GM23248 (cell line): ENCODE measurements around the gene MAP2K7. TPM values are rescaled to one million over a fixed set of nuclear protein-coding genes. Genes with fewer than 3 reads are reported as not detected.

Experiments used
- DNase-seq: peaks from one replicate; pipeline ENCODE4 v3.0.0-alpha.2; 2015
- H2AFZ ChIP-seq: fragments of 200-600 bp; sonication (generic); 2 replicates; pipeline ENCODE4 v1.6.1; 2016; ENCODE audit warnings: antibody characterized with exemption
- H3F3A ChIP-seq: fragments of 200-600 bp; sonication (generic); 2 replicates; pipeline ENCODE4 v1.6.1; 2016; ENCODE audit warnings: mild to moderate bottlenecking, antibody characterized with exemption, mixed run types; ENCODE audit not compliant: insufficient read depth
- H3K27ac ChIP-seq: fragments of 200-600 bp; sonication (generic); 2 replicates; pipeline ENCODE4 v1.5.1; 2016; ENCODE audit warnings: mild to moderate bottlenecking
- H3K27me3 ChIP-seq: fragments of 200-600 bp; sonication (generic); replicated peaks from 2 replicates; pipeline ENCODE4 v1.6.1; 2016; ENCODE audit warnings: mild to moderate bottlenecking; ENCODE audit not compliant: insufficient read depth
- H3K36me3 ChIP-seq: fragments of 200-600 bp; sonication (generic); 2 replicates; pipeline ENCODE4 v1.6.1; 2016; ENCODE audit warnings: low read depth, mild to moderate bottlenecking
- H3K4me1 ChIP-seq: fragments of 200-600 bp; sonication (generic); 2 replicates; pipeline ENCODE4 v1.6.1; 2016; ENCODE audit warnings: mild to moderate bottlenecking; ENCODE audit not compliant: insufficient read depth
- H3K4me2 ChIP-seq: fragments of 200-600 bp; sonication (generic); one replicate; pipeline ENCODE4 v1.6.1; 2016; ENCODE audit warnings: mild to moderate bottlenecking; ENCODE audit not compliant: unreplicated experiment
- H3K4me3 ChIP-seq: fragments of 200-600 bp; sonication (generic); 2 replicates; pipeline ENCODE4 v1.5.1; 2016; ENCODE audit warnings: mild to moderate bottlenecking
- H3K79me2 ChIP-seq: fragments of 200-600 bp; sonication (generic); 2 replicates; pipeline ENCODE4 v1.6.1; 2016; ENCODE audit warnings: mild to moderate bottlenecking; ENCODE audit not compliant: insufficient read depth
- H3K9ac ChIP-seq: fragments of 200-600 bp; sonication (generic); 2 replicates; pipeline ENCODE4 v1.6.1; 2016; ENCODE audit warnings: mild to moderate bottlenecking
- H3K9me2 ChIP-seq: fragments of 200-600 bp; sonication (generic); 2 replicates; pipeline ENCODE4 v1.6.1; 2016; ENCODE audit warnings: mixed run types, mild to moderate bottlenecking, moderate library complexity; ENCODE audit not compliant: insufficient read depth
- H3K9me3 ChIP-seq: fragments of 200-600 bp; sonication (generic); one replicate; pipeline ENCODE4 v1.6.1; 2017; ENCODE audit warnings: low read depth
- H4K20me1 ChIP-seq: fragments of 200-600 bp; sonication (generic); 2 replicates; pipeline ENCODE4 v1.6.0; 2016; ENCODE audit not compliant: insufficient read depth
- EZH2 ChIP-seq: fragments of 200-600 bp; sonication (generic); IDR thresholded peaks from 2 replicates; pipeline ENCODE4 v1.6.1; 2018; ENCODE audit warnings: antibody characterized with exemption, mild to moderate bottlenecking; ENCODE audit not compliant: insufficient read depth, poor library complexity, severe bottlenecking
- EZH2phosphoT487 ChIP-seq: fragments of 200-600 bp; sonication (generic); IDR thresholded peaks from 2 replicates; pipeline ENCODE4 v1.6.1; 2018; ENCODE audit warnings: antibody characterized with exemption, moderate library complexity, mild to moderate bottlenecking, low read depth; ENCODE audit not compliant: insufficient read depth
- WGBS, 2 experiments: methylation state at CpG; one replicate each; pipeline ENCODE4 v1.1.6; 2015 to 2017; ENCODE audit warnings: low lambda C conversion rate in 2 of 2, low coverage in 1 of 2; ENCODE audit errors: missing lambda C conversion rate in 2 of 2; 5-methylcytosine and 5-hydroxymethylcytosine counted together
- in situ Hi-C: fragments of 300-500 bp; cut with MboI; formaldehyde crosslinking; loops from 2 replicates; pipeline ENCODE4 v1.15.0; 2020
- polyA plus RNA-seq: library from polyadenylated mRNA; unstranded; fragments of >200 nt; fragmentation: Nextera tagmentation; extraction: Ambion mirVana; gene quantifications from 2 replicates; pipeline ENCODE4 v1.2.1, GENCODE V29; 2016
- total RNA-seq: library from RNA; depleted of rRNA; stranded (reverse); fragments of >200 nt; shearing (Covaris generic); gene quantifications from 2 replicates; pipeline ENCODE4 v1.2.3, GENCODE V29; 2014

Gene MAP2K7
- total and polyA plus RNA-seq, 2 experiments from 2014 or later, result 4.6 to 9.7 TPM

GRCh38 chr19:7877249-7877836 is 26.3 kb upstream of the MAP2K7 start:
- no peak overlapping the region for H3K4me2 ChIP-seq

GRCh38 chr19:7879111-7879807 is 24.4 kb upstream of the MAP2K7 start:
- TF ChIP-seq EZH2phosphoT487 (no peak), EZH2 (no peak)
- no peaks in the 10 kb centered on the region for H3K9me3 ChIP-seq
- DNase-seq, result no peak

More at GRCh38 chr19:7877249-7877836, 26.3 kb upstream of the MAP2K7 start:
- H3K9ac ChIP-seq, result no peak overlapping the region
- no peak for DNase-seq
- H3K27ac ChIP-seq, result no peak overlapping the region
- no peaks in the 10 kb centered on the region for H3K9me2 ChIP-seq
- H3K4me3 ChIP-seq, result no peak overlapping the region
- in situ Hi-C loops, result no loop called here
- H3K79me2 ChIP-seq, result no peaks in the 10 kb centered on the region
- H3K4me1 ChIP-seq, result no peaks in the 10 kb centered on the region
- no peaks in the 10 kb centered on the region for H3K9me3 ChIP-seq
- H2AFZ ChIP-seq, result no peak overlapping the region
- WGBS, 2 experiments, result 49 to 52% methylated on average over 6 of the region's 6 CpGs
- no peaks in the 10 kb centered on the region for H3K36me3 ChIP-seq
- H4K20me1 ChIP-seq, result no peaks in the 10 kb centered on the region
- peaks cover 22% of the 10 kb centered on the region for H3K27me3 ChIP-seq
- TF ChIP-seq EZH2phosphoT487 (no peak), EZH2 (no peak)
- H3F3A ChIP-seq, result no peaks in the 10 kb centered on the region

DNA sequence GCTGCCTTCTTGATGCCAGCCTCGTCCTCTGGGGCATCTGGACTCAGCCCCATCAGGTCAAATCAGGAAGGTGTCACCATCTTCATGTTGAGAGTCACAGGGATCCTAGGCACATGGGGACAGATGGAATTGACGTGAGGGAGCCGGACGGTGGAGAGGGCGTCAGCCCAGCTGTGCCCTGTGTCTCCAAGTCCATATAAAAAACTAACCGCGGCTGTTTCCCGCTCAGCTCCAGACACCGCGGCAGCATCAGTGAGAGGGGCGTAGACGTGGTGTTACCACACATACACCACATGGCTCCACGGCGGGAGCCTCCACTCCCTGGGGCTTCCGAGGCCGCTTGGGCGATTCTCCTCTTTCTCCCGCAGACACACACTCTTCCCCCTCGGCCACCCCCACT is 23.8 kb upstream of the MAP2K7 start:
- WGBS, 2 experiments, result 14 to 22% methylated on average over 19 of the region's 19 CpGs
- in situ Hi-C loops, result no loop called here
- peak; percentile 32 for DNase-seq

More at GRCh38 chr19:7879111-7879807, 24.4 kb upstream of the MAP2K7 start:
- H3K4me1 ChIP-seq, result no peaks in the 10 kb centered on the region
- H3K4me2 ChIP-seq, result no peak overlapping the region
- H2AFZ ChIP-seq, result no peak overlapping the region
- H3K79me2 ChIP-seq, result no peaks in the 10 kb centered on the region
- no peaks in the 10 kb centered on the region for H3F3A ChIP-seq
- H3K27me3 ChIP-seq, result peaks cover 13% of the 10 kb centered on the region
- no peaks in the 10 kb centered on the region for H4K20me1 ChIP-seq
- no peak overlapping the region for H3K27ac ChIP-seq
- in situ Hi-C loops, result no loop called here
- 67 to 68% methylated on average over 12 to 18 of the region's 18 CpGs for WGBS, 2 experiments
- no peaks in the 10 kb centered on the region for H3K9me2 ChIP-seq
- H3K36me3 ChIP-seq, result no peaks in the 10 kb centered on the region
- no peak overlapping the region for H3K4me3 ChIP-seq
- H3K9ac ChIP-seq, result no peak overlapping the region

DNA sequence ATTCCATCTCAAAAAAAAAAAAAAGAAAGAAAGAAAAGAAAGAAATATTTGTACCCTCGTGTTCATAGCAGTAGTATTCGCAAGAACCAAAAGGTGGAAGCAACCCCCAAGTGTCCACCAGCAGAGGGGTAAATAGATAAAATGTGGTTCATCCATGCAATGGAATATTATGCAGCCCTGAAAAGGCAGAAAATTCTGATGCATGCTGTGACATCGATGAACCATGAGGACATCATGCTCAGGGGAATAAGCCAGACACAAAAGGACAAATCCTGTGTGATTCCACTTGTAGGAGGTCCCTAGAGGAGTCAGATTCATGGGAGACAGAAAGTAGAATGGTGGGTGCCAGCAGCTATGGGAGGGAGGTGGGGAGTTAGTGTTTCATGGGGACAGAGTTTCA is 21.8 kb upstream of the MAP2K7 start:
- no peaks in the 10 kb centered on the region for H3K36me3 ChIP-seq
- H3F3A ChIP-seq, result no peaks in the 10 kb centered on the region
- H3K4me3 ChIP-seq, result no peak overlapping the region
- H3K9ac ChIP-seq, result no peak overlapping the region
- no peak overlapping the region for H3K27ac ChIP-seq
- no peak for DNase-seq
- no peaks in the 10 kb centered on the region for H3K4me1 ChIP-seq
- no peaks in the 10 kb centered on the region for H3K79me2 ChIP-seq
- 68 to 73% methylated on average over 3 of the region's 3 CpGs for WGBS, 2 experiments
- H2AFZ ChIP-seq, result no peak overlapping the region
- in situ Hi-C loops, result no loop called here
- TF ChIP-seq EZH2 (no peak), EZH2phosphoT487 (no peak)
- H3K4me2 ChIP-seq, result no peak overlapping the region
- no peaks in the 10 kb centered on the region for H3K9me3 ChIP-seq
- no peaks in the 10 kb centered on the region for H3K27me3 ChIP-seq
- H4K20me1 ChIP-seq, result no peaks in the 10 kb centered on the region
- no peaks in the 10 kb centered on the region for H3K9me2 ChIP-seq

More for the DNA sequence above, 23.8 kb upstream of the MAP2K7 start:
- no peak overlapping the region for H3K9ac ChIP-seq
- no peaks in the 10 kb centered on the region for H3K9me3 ChIP-seq
- peaks cover 7% of the 10 kb centered on the region for H3K27me3 ChIP-seq
- H3K79me2 ChIP-seq, result no peaks in the 10 kb centered on the region
- H3K9me2 ChIP-seq, result no peaks in the 10 kb centered on the region
- no peak overlapping the region for H2AFZ ChIP-seq
- H3K4me1 ChIP-seq, result no peaks in the 10 kb centered on the region
- no peaks in the 10 kb centered on the region for H3F3A ChIP-seq
- H4K20me1 ChIP-seq, result no peaks in the 10 kb centered on the region
- no peaks in the 10 kb centered on the region for H3K36me3 ChIP-seq
- no peak overlapping the region for H3K27ac ChIP-seq
- TF ChIP-seq EZH2phosphoT487 (no peak), EZH2 (no peak)
- no peak overlapping the region for H3K4me3 ChIP-seq
- no peak overlapping the region for H3K4me2 ChIP-seq
